IPS DF 4.7 (cell line): Measurements from ENCODE around the gene MRPL52.
"Not testable (repeated sequence)": the region's sequence is repeated elsewhere in the genome, so short reads cannot be mapped to it uniquely, and the experiment has no call there.

Experiments used
- DNase-seq: peaks from one replicate; pipeline ENCODE4 v3.0.0-alpha.2; 2013; ENCODE audit warnings: low spot score; ENCODE audit errors: extremely low read depth

Gene MRPL52

GRCh38 chr14:22852940-22853767 lies 23.5 kb downstream of the MRPL52 start:
- DNase-seq, result no peak

- DNase-seq, result not testable (repeated sequence)
Measured at GRCh38 chr14:22854296-22854695, 24.6 kb downstream of the MRPL52 start.

DNA sequence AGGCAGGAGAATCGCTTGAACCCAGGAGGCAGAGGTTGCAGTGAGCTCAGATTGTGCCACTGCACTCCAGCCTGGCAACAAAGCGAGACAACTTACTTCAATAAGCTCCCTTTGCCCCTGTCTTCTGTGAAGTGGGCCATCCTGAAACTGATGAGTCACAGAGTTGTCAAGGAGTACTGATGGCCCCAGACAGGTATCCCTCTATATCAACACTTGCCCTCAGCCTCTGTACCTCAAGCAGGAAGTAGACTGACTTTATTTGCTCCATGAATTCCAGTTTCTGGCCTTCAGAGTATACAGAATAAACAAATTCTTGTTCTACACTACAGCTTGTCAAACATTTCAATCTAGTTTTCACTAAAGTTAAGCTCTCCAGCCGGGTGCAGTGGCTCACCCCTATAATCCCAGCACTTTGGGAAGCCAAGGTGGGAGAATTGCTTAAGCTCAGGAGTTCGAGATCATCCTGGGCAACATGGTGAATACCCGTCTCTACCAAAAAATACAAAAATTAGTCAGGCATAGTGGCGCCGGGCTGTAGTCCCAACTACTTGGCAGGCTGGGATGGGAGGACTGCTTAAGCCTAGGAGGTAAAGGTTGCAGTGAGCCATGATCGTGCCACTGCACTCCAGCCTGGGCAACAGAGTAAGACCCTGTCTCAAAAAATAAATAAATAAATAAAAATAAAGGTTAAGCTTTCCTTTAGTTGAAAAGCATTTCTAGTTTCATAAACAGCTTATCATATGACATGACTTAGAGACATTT lies 25.5 kb downstream of the MRPL52 start:
- DNase-seq, result no peak

GRCh38 chr14:22856428-22856827 lies 26.7 kb downstream of the MRPL52 start:
- no peak for DNase-seq

- not testable (repeated sequence) for DNase-seq
Measured at GRCh38 chr14:22860377-22860776, 30.7 kb downstream of the MRPL52 start.

- DNase-seq, result no peak
Measured at GRCh38 chr14:22861651-22862050, 32.0 kb downstream of the MRPL52 start.

GRCh38 chr14:22864979-22865378 lies 35.3 kb downstream of the MRPL52 start:
- no peak for DNase-seq

- DNase-seq, result no peak
Measured at GRCh38 chr14:22865424-22866405, 36.0 kb downstream of the MRPL52 start.

- no peak for DNase-seq
Measured at GRCh38 chr14:22866874-22867273, 37.2 kb downstream of the MRPL52 start.

DNA sequence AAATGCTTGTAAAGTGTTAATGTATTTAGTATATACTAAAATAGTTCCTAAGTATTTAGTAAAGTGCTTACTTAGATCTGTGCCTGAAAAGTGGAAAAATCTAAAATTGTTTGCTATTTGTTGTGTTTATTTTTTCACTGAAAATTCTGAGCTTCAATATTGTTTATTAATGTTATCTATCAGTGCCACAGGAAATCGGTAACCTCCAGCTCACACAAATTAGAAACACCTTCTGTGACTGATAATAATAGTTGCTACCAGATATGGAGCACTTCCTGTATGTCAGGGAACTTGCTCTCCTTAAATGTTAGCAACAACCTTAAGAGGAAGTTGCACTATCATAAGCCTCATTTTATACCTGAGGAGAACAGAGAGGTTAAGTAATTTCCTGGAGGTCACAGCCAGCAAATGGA lies 41.1 kb downstream of the MRPL52 start:
- no peak for DNase-seq

GRCh38 chr14:22871224-22872032 lies 41.7 kb downstream of the MRPL52 start, which contains the start of gene LRP10:
Gene LRP10 (plus strand): TSS chr14:22871740. CDS start chr14:22872304, 564 bp downstream.
- no peak for DNase-seq

DNA sequence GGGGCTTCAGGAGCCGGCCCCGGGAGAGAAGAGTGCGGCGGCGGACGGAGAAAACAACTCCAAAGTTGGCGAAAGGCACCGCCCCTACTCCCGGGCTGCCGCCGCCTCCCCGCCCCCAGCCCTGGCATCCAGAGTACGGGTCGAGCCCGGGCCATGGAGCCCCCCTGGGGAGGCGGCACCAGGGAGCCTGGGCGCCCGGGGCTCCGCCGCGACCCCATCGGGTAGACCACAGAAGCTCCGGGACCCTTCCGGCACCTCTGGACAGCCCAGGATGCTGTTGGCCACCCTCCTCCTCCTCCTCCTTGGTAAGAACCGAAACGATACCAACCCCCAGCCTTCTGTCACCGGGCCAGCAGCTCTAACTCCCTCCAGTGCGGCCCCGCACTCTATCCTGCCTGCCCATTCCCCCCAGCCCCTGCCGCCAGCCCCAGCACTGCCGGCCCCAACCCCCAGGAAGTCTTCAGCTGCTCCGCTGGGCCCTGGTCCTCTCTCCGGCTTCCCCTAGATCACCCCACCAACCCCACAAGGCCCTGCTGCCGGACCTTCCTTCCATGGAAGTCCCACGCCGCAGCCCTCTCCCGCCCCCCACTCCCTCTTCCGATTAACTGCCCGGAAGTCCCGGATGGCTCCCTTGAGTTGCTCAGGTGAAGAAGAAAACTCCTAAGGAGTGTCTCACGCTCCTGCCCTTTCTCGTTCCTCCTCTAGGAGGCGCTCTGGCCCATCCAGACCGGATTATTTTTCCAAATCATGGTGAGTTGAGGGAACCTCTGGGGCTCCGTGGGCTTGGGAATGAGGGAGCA lies 42.5 kb downstream of the MRPL52 start:
- DNase-seq, result no peak

- no peak for DNase-seq
Measured at GRCh38 chr14:22872833-22873520, 43.3 kb downstream of the MRPL52 start.

GRCh38 chr14:22875003-22875747 lies 45.5 kb downstream of the MRPL52 start:
- DNase-seq, result no peak

- DNase-seq, result no peak
Measured at GRCh38 chr14:22875748-22876319, 46.1 kb downstream of the MRPL52 start.

GRCh38 chr14:22877000-22877501 lies 47.4 kb downstream of the MRPL52 start:
- no peak for DNase-seq
